ENCODE data around the gene ROS1. TPM values are rescaled to one million over a fixed set of nuclear protein-coding genes. Genes with fewer than 3 reads are reported as not detected.

The ROS1 gene
- total RNA-seq, 6 experiments from 2014 or later = 0.05 to 0.14 (median 0.07) TPM

GRCh38 chr6:117275711-117276110 lies 150.0 kb downstream of the ROS1 start:
- Mint-ChIP-seq H3K27ac (no peak overlapping the region), H3K27me3 (ENCODE audit: insufficient read depth) (peaks cover 10% of the 10 kb centered on the region; the same call in 1 of the 2 replicates), H3K4me1 (ENCODE audit: low read depth) (no peaks in the 10 kb centered on the region)

GRCh38 chr6:117275205-117275604 lies 150.5 kb downstream of the ROS1 start:
- Mint-ChIP-seq H3K27ac (no peak overlapping the region), H3K4me1 (ENCODE audit: low read depth) (no peaks in the 10 kb centered on the region), H3K4me3 (no peak overlapping the region), H3K9me3 (no peaks in the 10 kb centered on the region), H3K27me3 (ENCODE audit: insufficient read depth) (peaks cover 10% of the 10 kb centered on the region; the same call in 1 of the 2 replicates), H3K36me3 (ENCODE audit: low read depth) (no peaks in the 10 kb centered on the region)
- no peak for TF ChIP-seq CTCF (IDR thresholded peaks at IDR 0.05)
- no peak for DNase-seq

More at GRCh38 chr6:117275711-117276110, 150.0 kb downstream of the ROS1 start:
- no peak for TF ChIP-seq CTCF (IDR thresholded peaks at IDR 0.05)
- DNase-seq = no peak
- no peaks in the 10 kb centered on the region for H3K9me3 Mint-ChIP-seq
- no peak overlapping the region for H3K4me3 Mint-ChIP-seq
- no peaks in the 10 kb centered on the region for H3K36me3 Mint-ChIP-seq (ENCODE audit: low read depth)

- Mint-ChIP-seq H3K27ac (no peak overlapping the region), H3K36me3 (ENCODE audit: low read depth) (no peaks in the 10 kb centered on the region), H3K4me1 (ENCODE audit: low read depth) (no peaks in the 10 kb centered on the region), H3K9me3 (no peaks in the 10 kb centered on the region), H3K27me3 (ENCODE audit: insufficient read depth) (peaks cover 30% of the 10 kb centered on the region), H3K4me3 (no peak overlapping the region)
- TF ChIP-seq CTCF (IDR thresholded peaks at IDR 0.05) = no peak
- no peak for DNase-seq
Measured at GRCh38 chr6:117272891-117273290, 152.9 kb downstream of the ROS1 start.

GRCh38 chr6:117272032-117272866 lies 153.5 kb downstream of the ROS1 start:
- Mint-ChIP-seq H3K27ac (no peak overlapping the region), H3K36me3 (ENCODE audit: low read depth) (no peaks in the 10 kb centered on the region), H3K9me3 (no peaks in the 10 kb centered on the region), H3K4me1 (ENCODE audit: low read depth) (no peaks in the 10 kb centered on the region), H3K4me3 (no peak overlapping the region), H3K27me3 (ENCODE audit: insufficient read depth) (peaks cover 35% of the 10 kb centered on the region)
- DNase-seq = no peak
- TF ChIP-seq CTCF (IDR thresholded peaks at IDR 0.05) = no peak

GRCh38 chr6:117270843-117271507 lies 154.8 kb downstream of the ROS1 start:
- H3K9me3 Mint-ChIP-seq = no peaks in the 10 kb centered on the region
- no peaks in the 10 kb centered on the region for H3K36me3 Mint-ChIP-seq (ENCODE audit: low read depth)
- H3K4me3 Mint-ChIP-seq = no peak overlapping the region
- peaks cover 43% of the 10 kb centered on the region for H3K27me3 Mint-ChIP-seq (ENCODE audit: insufficient read depth)
- DNase-seq = no peak
- TF ChIP-seq CTCF (IDR thresholded peaks at IDR 0.05) = no peak
- H3K27ac Mint-ChIP-seq = no peak overlapping the region
- no peaks in the 10 kb centered on the region for H3K4me1 Mint-ChIP-seq (ENCODE audit: low read depth)

Measured in HFFc6 (cell line).